GM18519 (cell line): ENCODE measurements around the gene MAML3.

Source experiments
- ATAC-seq: cut with Tn5 transposase; IDR thresholded peaks from one replicate; pipeline ENCODE4 v1.9.1; 2021; ENCODE audit warnings: mild to moderate bottlenecking, moderate library complexity; ENCODE audit not compliant: unreplicated experiment, low FRiP score

MAML3 gene

GRCh38 chr4:139887376-139887802 lies 266.6 kb downstream of the MAML3 start:
- no peak for ATAC-seq

DNA sequence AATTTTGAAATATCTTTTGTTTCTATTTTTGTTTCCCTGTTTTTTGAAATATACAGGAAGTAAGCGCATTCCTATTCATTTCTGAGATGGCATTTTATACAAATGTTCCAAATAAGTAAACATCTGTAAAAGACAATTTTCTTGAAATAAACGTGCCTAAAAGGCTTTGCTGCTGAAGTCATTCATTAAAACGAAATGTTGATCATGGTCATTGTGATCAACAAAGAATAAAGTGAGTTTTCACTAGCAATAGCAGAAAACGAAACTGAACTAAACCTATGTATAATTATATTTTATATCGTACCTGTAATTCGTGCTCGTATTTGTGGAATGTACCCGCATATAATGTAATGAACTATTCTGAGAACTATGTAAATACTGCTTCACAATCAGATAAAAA lies 267.2 kb downstream of the MAML3 start:
- ATAC-seq: no peak

GRCh38 chr4:139884438-139884837 lies 269.5 kb downstream of the MAML3 start:
- ATAC-seq: no peak

GRCh38 chr4:139880841-139881240 lies 273.1 kb downstream of the MAML3 start:
- no peak for ATAC-seq

- ATAC-seq: no peak
These were observed 275.9 kb downstream of the MAML3 start for GRCh38 chr4:139878050-139878449.

DNA sequence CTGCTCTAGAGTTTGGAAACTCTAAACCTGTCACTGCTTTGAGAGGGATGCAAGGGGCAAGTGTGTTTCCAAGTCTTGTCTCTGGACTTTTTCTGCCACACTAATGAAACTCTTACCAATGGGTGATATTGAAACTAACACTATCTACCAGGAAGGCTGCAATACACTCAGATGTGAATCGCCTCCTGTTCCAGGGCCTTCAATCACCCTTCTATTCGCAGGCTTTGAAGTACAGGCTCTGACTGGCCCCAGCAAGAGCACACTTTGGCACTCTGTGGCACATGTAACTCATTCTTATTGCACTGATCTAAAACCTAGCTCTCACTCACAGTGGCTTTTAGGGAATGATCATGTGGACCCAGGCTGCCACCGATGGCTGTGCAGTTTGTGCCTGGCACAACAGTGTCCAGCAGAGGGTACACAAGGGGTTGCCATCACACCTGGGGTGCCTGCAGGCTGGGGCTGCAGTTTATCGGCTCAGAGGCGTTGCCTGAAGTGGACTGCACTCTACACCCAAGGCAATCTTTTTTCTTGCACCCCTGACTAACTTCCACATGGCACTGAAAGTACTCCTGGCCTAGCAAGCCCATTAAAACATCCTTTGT lies 277.5 kb downstream of the MAML3 start:
- no peak for ATAC-seq

GRCh38 chr4:139875411-139875825 lies 278.6 kb downstream of the MAML3 start:
- no peak for ATAC-seq

- ATAC-seq: no peak
These were observed 280.7 kb downstream of the MAML3 start for GRCh38 chr4:139873111-139873860.

DNA sequence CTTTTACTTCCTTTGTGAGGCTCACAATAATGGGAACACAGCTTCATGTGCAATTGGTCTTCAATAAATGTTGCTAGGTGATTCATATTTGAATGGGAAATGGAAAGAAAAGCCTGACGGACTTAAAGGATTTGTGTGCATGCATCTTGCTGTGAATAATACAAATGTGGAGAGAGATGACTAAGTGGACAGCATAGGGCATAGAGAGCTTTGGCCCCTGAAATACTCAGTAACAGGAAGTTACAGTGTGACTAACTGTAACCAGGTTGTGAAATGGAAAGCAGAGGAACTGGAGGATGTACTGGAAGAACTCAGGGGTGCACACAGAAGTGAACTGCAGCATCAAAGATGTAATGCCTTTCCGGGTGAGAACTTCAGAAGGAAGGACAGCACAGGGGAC lies 281.7 kb downstream of the MAML3 start:
- no peak for ATAC-seq

GRCh38 chr4:139869810-139870209 lies 284.2 kb downstream of the MAML3 start:
- ATAC-seq: no peak

- ATAC-seq: no peak
These were observed 287.6 kb downstream of the MAML3 start for GRCh38 chr4:139866276-139866962.

GRCh38 chr4:139865537-139865936 lies 288.4 kb downstream of the MAML3 start:
- no peak for ATAC-seq

- no peak for ATAC-seq
These were observed 290.5 kb downstream of the MAML3 start for GRCh38 chr4:139863531-139863930.

DNA sequence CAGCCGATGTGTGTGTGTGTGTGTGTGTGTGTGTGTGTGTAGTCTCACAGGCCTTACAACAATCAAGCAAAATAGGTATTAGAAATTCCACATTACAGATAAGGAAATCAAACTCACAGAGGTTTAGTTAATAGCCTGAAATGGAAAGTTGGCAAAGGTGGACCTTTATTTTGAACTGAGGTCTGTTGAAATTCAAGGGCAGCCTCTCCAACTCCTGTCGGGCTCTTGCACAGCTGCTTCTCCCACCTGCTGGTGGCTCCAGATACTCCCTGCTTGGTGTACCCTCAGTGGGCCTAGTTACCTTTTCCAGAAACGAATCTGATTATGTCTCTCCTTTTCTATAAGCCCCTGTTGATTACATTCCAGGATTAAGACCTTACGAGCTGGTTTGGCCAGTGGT lies 292.5 kb downstream of the MAML3 start:
- ATAC-seq: no peak

- ATAC-seq: no peak
These were observed 293.5 kb downstream of the MAML3 start for GRCh38 chr4:139860435-139861024.

DNA sequence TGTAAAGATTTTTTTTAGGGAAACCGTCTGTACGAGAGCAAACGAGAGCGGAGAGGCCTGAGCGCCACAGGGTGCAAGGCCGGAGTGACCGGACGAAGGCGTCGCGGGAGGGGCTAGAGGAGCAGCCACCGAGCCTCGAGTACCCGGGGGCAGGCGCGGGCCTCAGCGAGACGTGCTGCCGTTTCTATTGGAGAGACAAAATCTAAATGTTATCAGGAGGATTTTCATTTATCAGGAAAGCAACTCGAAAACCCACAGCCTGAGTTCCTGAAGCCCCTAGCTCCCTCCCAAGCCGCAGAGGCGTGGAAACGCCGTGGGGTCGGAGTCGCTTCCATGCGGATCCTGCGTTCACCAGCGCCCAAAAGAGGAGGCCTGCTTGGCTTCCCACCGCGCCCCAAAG lies 294.1 kb downstream of the MAML3 start:
- no peak for ATAC-seq

DNA sequence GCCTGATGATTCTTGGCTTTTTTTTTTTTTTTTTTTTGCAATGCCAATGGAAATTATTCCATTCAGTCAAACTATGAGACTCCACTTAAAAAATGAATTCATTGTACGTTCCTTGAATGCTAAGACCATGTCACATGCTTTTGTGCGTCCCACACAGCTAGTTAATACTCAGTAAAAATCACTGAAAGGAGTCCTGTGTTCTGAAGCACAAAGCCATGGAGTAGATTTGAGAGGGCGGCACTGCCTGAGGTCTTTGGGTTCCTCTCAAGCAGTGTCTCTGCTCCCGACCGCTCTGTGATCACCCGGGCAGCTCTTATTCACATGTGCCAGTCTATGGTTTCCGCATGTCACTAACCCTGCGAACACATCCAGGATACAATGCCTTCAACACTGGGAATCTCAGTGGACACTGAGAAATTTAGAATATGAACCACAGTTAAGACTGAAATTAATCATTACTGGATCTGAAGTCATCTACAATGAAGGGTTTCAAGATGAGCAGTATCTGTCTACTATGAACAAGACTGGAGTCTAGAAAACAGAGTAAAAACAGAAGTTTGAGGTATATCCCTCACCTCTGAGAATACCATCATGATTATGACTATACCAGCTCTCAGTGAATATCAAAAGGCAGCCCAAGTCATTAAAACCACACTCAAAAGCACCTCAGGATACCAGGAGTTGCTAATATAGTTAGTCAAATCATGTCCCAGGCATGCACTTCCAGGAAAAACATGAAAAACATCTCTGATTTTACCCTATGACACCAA lies 295.4 kb downstream of the MAML3 start:
- peak; percentile 95 for ATAC-seq

DNA sequence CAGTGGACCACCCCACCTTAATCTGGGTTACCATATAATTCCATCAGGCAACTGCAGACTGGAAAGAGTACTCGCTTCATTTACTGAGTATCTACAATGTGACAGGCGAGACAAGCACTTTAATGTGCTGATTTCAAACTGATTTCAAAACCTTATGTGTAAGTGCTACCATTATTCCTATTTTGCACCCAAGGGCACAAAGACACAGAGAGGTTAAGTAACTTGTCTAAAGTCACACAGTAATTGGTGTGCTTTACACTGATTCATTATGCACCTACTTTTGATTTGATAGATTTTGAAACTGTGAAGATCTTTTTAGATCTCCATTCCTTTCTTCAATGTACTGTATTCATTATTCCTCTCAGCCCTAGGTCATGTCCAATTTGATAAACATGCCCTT lies 296.0 kb downstream of the MAML3 start:
- no peak for ATAC-seq

- no peak for ATAC-seq
These were observed 297.0 kb downstream of the MAML3 start for GRCh38 chr4:139857021-139857420.

- ATAC-seq: no peak
These were observed 299.1 kb downstream of the MAML3 start for GRCh38 chr4:139854668-139855403.
